ENCODE data around the gene SMOC1.

SMOC1 gene

DNA sequence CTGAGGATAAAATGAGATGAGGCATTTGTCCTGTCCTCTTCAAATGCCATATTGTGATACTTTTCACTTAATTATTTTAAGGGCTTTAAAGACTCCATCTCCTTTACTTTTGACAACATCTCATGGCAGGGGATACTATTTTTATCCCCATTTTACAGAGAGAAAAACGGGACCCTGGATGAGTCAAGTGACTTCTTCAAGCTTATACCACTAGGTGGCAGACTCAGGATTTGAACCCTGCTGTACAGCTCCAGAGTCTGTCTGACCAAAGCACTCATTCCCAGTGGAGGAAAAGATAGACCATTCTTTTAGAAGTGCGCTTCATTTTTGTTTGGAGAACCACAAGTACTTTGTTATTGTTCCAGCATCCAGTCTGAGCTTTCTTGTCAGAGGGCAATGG is 1.7 kb upstream of the SMOC1 start:
- no peak overlapping the region for H3K4ac ChIP-seq (ENCODE audit: low read length)
- H3K9ac ChIP-seq (ENCODE audit: low read depth, low read length, poor library complexity) = no peak overlapping the region
- peaks cover 0 to 1% of the 10 kb centered on the region in 2 donors for H3K36me3 ChIP-seq (replicated peaks in 1 of 2; ENCODE audit: control insufficient read depth in 2 of 2, insufficient read depth in 2 of 2, low read length in 2 of 2)
- no peak overlapping the region for H3K4me2 ChIP-seq (ENCODE audit: insufficient read depth, low read length, poor library complexity, severe bottlenecking)
- no peak overlapping the region for H3K23ac ChIP-seq (ENCODE audit: low read depth, low read length, poor library complexity)
- no peak overlapping the region for H2BK15ac ChIP-seq (ENCODE audit: low read length)
- no peak overlapping the region for H2AK5ac ChIP-seq (ENCODE audit: low read depth, low read length)
- DNase-seq (ENCODE audit: low spot score) = no peak
- peak overlapping the region; percentile 39 for H2AFZ ChIP-seq (ENCODE audit: low read length)
- H3K14ac ChIP-seq (ENCODE audit: low read length) = no peak overlapping the region
- no peak overlapping the region for H2BK12ac ChIP-seq (ENCODE audit: low read length)
- H3K27me3 ChIP-seq (ENCODE audit: control insufficient read depth in 3 of 3, insufficient read depth in 3 of 3, low read depth in 1 of 3, low read length in 3 of 3) = no peaks in the 10 kb centered on the region
- H4K8ac ChIP-seq (ENCODE audit: low read depth, low read length) = no peak overlapping the region
- no CpG with 5 or more reads among the region's 2 CpGs for WGBS, 2 donors (ENCODE audit: extremely low coverage in 2 of 2, insufficient read length in 2 of 2, insufficient replicate concordance in 1 of 2)
- H3K4me3 ChIP-seq (ENCODE audit: low read length in 2 of 2) = no peak overlapping the region
- H3K27ac ChIP-seq (replicated peaks; ENCODE audit: low read length) = no peak overlapping the region
- H3K4me1 ChIP-seq (ENCODE audit: control insufficient read depth in 2 of 2, insufficient read depth in 1 of 2, low read depth in 1 of 2, low read length in 2 of 2) = peaks cover 10 to 13% of the 10 kb centered on the region in 2 donors
- peak overlapping the region; percentile 1 for H2BK5ac ChIP-seq (ENCODE audit: low read length)
- H3K18ac ChIP-seq (ENCODE audit: low read length) = no peak overlapping the region
- H4K91ac ChIP-seq (ENCODE audit: low read depth, low read length, poor library complexity) = no peak overlapping the region
- H2BK120ac ChIP-seq (ENCODE audit: low read depth, low read length) = no peak overlapping the region
- H3K79me1 ChIP-seq (ENCODE audit: low read depth, low read length) = peaks cover 7% of the 10 kb centered on the region
- peaks cover 0 to 8% of the 10 kb centered on the region in 2 donors for H3K9me3 ChIP-seq (replicated peaks in 1 of 2; ENCODE audit: control insufficient read depth in 2 of 2, insufficient read depth in 1 of 2, low read depth in 1 of 2, low read length in 2 of 2)

DNA sequence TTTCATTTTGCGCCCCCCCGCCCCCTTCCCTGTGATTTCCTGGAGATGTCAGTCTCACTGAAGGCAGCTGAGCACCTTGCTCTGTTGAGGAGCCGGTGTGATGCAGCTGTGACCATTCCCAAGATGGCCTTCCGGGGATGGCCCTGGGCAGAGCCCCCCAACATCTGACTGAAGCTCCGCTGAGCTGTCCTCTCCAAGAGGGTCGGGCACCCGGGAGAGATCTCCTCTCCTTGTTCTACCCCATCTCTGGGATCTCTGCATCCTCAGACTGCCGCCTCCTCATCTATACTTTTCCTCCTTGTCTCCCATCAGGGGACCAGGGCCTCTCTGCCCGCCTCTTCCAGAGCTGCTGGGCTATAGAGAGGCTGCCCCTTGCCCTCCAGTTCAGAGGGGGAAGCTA is 965 bp upstream of the SMOC1 start:
- Histone ChIP-seq H3K4ac (ENCODE audit: low read length) (no peak overlapping the region), H3K79me1 (ENCODE audit: low read depth, low read length) (peaks cover 7% of the 10 kb centered on the region), H2AFZ (ENCODE audit: low read length) (no peak overlapping the region), H3K9me3 (replicated peaks in 1 of 2; ENCODE audit: control insufficient read depth in 2 of 2, insufficient read depth in 1 of 2, low read depth in 1 of 2, low read length in 2 of 2) (peaks cover 0 to 16% of the 10 kb centered on the region in 2 donors), H4K91ac (ENCODE audit: low read depth, low read length, poor library complexity) (no peak overlapping the region), H2BK12ac (ENCODE audit: low read length) (peak overlapping the region; percentile 16), H3K4me2 (ENCODE audit: insufficient read depth, low read length, poor library complexity, severe bottlenecking) (no peak overlapping the region), H2AK5ac (ENCODE audit: low read depth, low read length) (peak overlapping the region; percentile 77), H3K18ac (ENCODE audit: low read length) (peak overlapping the region; percentile 85), H2BK15ac (ENCODE audit: low read length) (peak overlapping the region; percentile 0), H4K8ac (ENCODE audit: low read depth, low read length) (peak overlapping the region; percentile 33), H3K9ac (ENCODE audit: low read depth, low read length, poor library complexity) (no peak overlapping the region), H3K23ac (ENCODE audit: low read depth, low read length, poor library complexity) (no peak overlapping the region), H3K4me3 (ENCODE audit: low read length in 2 of 2) (no peak overlapping the region), H3K4me1 (ENCODE audit: control insufficient read depth in 2 of 2, insufficient read depth in 1 of 2, low read depth in 1 of 2, low read length in 2 of 2) (peaks cover 10 to 15% of the 10 kb centered on the region in 2 donors), H3K14ac (ENCODE audit: low read length) (no peak overlapping the region), H3K27ac (replicated peaks; ENCODE audit: low read length) (no peak overlapping the region), H2BK5ac (ENCODE audit: low read length) (peak overlapping the region; percentile 1), H2BK120ac (ENCODE audit: low read depth, low read length) (no peak overlapping the region), H3K36me3 (replicated peaks in 1 of 2; ENCODE audit: control insufficient read depth in 2 of 2, insufficient read depth in 2 of 2, low read length in 2 of 2) (peaks cover 0 to 9% of the 10 kb centered on the region in 2 donors), H3K27me3 (ENCODE audit: control insufficient read depth in 3 of 3, insufficient read depth in 3 of 3, low read depth in 1 of 3, low read length in 3 of 3) (no peaks in the 10 kb centered on the region)
- no peak for DNase-seq (ENCODE audit: low spot score)
- WGBS, 2 donors (ENCODE audit: extremely low coverage in 2 of 2, insufficient read length in 2 of 2, insufficient replicate concordance in 1 of 2) = no CpG with 5 or more reads among the region's 9 CpGs

DNA sequence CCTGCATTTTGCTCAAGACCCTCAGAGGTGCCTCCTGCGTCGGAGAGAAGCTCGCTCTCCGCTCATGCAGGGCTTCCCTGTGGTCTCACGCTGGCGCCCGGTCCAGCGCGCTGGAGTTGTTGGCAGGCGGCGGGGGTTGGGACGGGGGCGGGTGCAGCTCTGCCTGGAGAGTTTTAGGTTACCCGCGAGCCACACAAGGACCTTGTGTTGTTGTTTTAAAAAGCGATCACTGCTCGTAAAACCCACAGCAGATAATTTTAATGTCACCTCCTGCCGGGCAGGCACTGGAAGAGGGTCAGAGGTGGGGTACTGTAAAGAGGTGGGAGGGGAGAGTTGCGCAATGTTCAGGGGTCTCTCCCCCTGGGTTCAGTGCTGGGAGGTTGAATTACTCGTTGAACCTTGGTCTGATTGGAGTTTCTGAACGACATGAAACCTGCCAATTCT is 850 bp downstream of the SMOC1 start:
- no peak overlapping the region for H2BK120ac ChIP-seq (ENCODE audit: low read depth, low read length)

DNA sequence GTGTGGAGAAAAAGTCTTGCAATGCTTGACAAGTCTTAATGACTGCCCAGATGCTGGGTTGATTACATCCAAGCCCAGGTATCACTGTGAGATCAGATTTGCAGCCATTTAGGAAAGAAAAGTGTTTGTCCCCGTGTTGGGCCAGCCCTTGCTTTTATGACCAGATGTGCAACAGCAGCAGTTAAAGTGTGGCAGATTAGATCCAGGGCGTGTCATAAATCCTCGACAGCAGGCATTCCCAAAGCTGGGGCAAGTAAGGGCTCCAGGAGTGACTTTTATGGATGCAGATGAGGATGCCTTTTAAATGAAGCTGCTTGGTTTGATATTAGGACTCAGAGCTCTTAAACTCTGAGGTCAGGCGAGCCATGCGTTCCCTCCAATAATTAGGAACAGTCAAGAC is 1.7 kb downstream of the SMOC1 start:
- Histone ChIP-seq H4K91ac (ENCODE audit: low read depth, low read length, poor library complexity) (no peak overlapping the region), H2AK5ac (ENCODE audit: low read depth, low read length) (no peak overlapping the region), H2BK5ac (ENCODE audit: low read length) (no peak overlapping the region), H2BK12ac (ENCODE audit: low read length) (no peak overlapping the region), H3K4me2 (ENCODE audit: insufficient read depth, low read length, poor library complexity, severe bottlenecking) (peak overlapping the region; percentile 58), H3K18ac (ENCODE audit: low read length) (no peak overlapping the region), H3K4me3 (ENCODE audit: low read length in 2 of 2) (peak overlapping the region; percentile 87 to 100), H3K9me3 (replicated peaks in 1 of 2; ENCODE audit: control insufficient read depth in 2 of 2, insufficient read depth in 1 of 2, low read depth in 1 of 2, low read length in 2 of 2) (peaks cover 0 to 18% of the 10 kb centered on the region in 2 donors), H3K4ac (ENCODE audit: low read length) (no peak overlapping the region), H4K8ac (ENCODE audit: low read depth, low read length) (no peak overlapping the region), H3K79me1 (ENCODE audit: low read depth, low read length) (peaks cover 7% of the 10 kb centered on the region), H3K14ac (ENCODE audit: low read length) (no peak overlapping the region), H3K4me1 (ENCODE audit: control insufficient read depth in 2 of 2, insufficient read depth in 1 of 2, low read depth in 1 of 2, low read length in 2 of 2) (peaks cover 10 to 15% of the 10 kb centered on the region in 2 donors), H2BK120ac (ENCODE audit: low read depth, low read length) (no peak overlapping the region), H3K27me3 (ENCODE audit: control insufficient read depth in 3 of 3, insufficient read depth in 3 of 3, low read depth in 1 of 3, low read length in 3 of 3) (no peaks in the 10 kb centered on the region), H2AFZ (ENCODE audit: low read length) (no peak overlapping the region), H2BK15ac (ENCODE audit: low read length) (no peak overlapping the region), H3K9ac (ENCODE audit: low read depth, low read length, poor library complexity) (no peak overlapping the region), H3K27ac (replicated peaks; ENCODE audit: low read length) (peak overlapping the region; percentile 84), H3K36me3 (replicated peaks in 1 of 2; ENCODE audit: control insufficient read depth in 2 of 2, insufficient read depth in 2 of 2, low read length in 2 of 2) (peaks cover 0 to 12% of the 10 kb centered on the region in 2 donors), H3K23ac (ENCODE audit: low read depth, low read length, poor library complexity) (no peak overlapping the region)
- WGBS, 2 donors (ENCODE audit: extremely low coverage in 2 of 2, insufficient read length in 2 of 2, insufficient replicate concordance in 1 of 2) = no CpG with 5 or more reads among the region's 5 CpGs
- DNase-seq (ENCODE audit: low spot score) = no peak

More for the DNA sequence above, 850 bp downstream of the SMOC1 start:
- peak overlapping the region; percentile 58 for H3K4me2 ChIP-seq (ENCODE audit: insufficient read depth, low read length, poor library complexity, severe bottlenecking)
- peak overlapping the region; percentile 88 for H2BK5ac ChIP-seq (ENCODE audit: low read length)
- H3K9ac ChIP-seq (ENCODE audit: low read depth, low read length, poor library complexity) = peak overlapping the region; percentile 100
- no peak overlapping the region for H4K8ac ChIP-seq (ENCODE audit: low read depth, low read length)
- peak overlapping the region; percentile 10 for H2BK15ac ChIP-seq (ENCODE audit: low read length)
- H3K4ac ChIP-seq (ENCODE audit: low read length) = no peak overlapping the region
- peak overlapping the region; percentile 87 to 100 for H3K4me3 ChIP-seq (ENCODE audit: low read length in 2 of 2)
- peaks cover 0 to 12% of the 10 kb centered on the region in 2 donors for H3K36me3 ChIP-seq (replicated peaks in 1 of 2; ENCODE audit: control insufficient read depth in 2 of 2, insufficient read depth in 2 of 2, low read length in 2 of 2)
- H3K18ac ChIP-seq (ENCODE audit: low read length) = peak overlapping the region; percentile 100
- WGBS, 2 donors (ENCODE audit: extremely low coverage in 2 of 2, insufficient read length in 2 of 2, insufficient replicate concordance in 1 of 2) = no CpG with 5 or more reads among the region's 21 CpGs
- no peak overlapping the region for H2BK12ac ChIP-seq (ENCODE audit: low read length)
- DNase-seq (ENCODE audit: low spot score) = no peak
- H3K14ac ChIP-seq (ENCODE audit: low read length) = peak overlapping the region; percentile 100
- H3K79me1 ChIP-seq (ENCODE audit: low read depth, low read length) = peaks cover 7% of the 10 kb centered on the region
- peak overlapping the region; percentile 86 for H2AFZ ChIP-seq (ENCODE audit: low read length)
- peaks cover 0 to 18% of the 10 kb centered on the region in 2 donors for H3K9me3 ChIP-seq (replicated peaks in 1 of 2; ENCODE audit: control insufficient read depth in 2 of 2, insufficient read depth in 1 of 2, low read depth in 1 of 2, low read length in 2 of 2)
- H3K27ac ChIP-seq (replicated peaks; ENCODE audit: low read length) = peak overlapping the region; percentile 84
- H3K27me3 ChIP-seq (ENCODE audit: control insufficient read depth in 3 of 3, insufficient read depth in 3 of 3, low read depth in 1 of 3, low read length in 3 of 3) = no peaks in the 10 kb centered on the region
- no peak overlapping the region for H3K23ac ChIP-seq (ENCODE audit: low read depth, low read length, poor library complexity)
- peaks cover 10 to 15% of the 10 kb centered on the region in 2 donors for H3K4me1 ChIP-seq (ENCODE audit: control insufficient read depth in 2 of 2, insufficient read depth in 1 of 2, low read depth in 1 of 2, low read length in 2 of 2)
- no peak overlapping the region for H4K91ac ChIP-seq (ENCODE audit: low read depth, low read length, poor library complexity)
- peak overlapping the region; percentile 91 for H2AK5ac ChIP-seq (ENCODE audit: low read depth, low read length)

All from neuronal stem cell (in vitro differentiated cells).